Retina (tissue), 1 donor: Measurements from ENCODE around the gene PRELID2.
"Not testable (repeated sequence)": the region's sequence is repeated elsewhere in the genome, so short reads cannot be mapped to it uniquely, and the experiment has no call there.

ENCODE experiments used
- DNase-seq: peaks from one replicate; pipeline ENCODE4 v3.0.0-alpha.2; 2016

PRELID2 gene

GRCh38 chr5:145838276-145838675 is 3.1 kb upstream of the PRELID2 start:
- DNase-seq: no peak

- not testable (repeated sequence) for DNase-seq
Measured at GRCh38 chr5:145836241-145836640, 1.1 kb upstream of the PRELID2 start.

GRCh38 chr5:145835848-145836239 is 702 bp upstream of the PRELID2 start:
- no peak for DNase-seq

- DNase-seq: no peak
Measured at GRCh38 chr5:145834554-145834916, 607 bp downstream of the PRELID2 start.

- no peak for DNase-seq
Measured at GRCh38 chr5:145833631-145834200, 1.4 kb downstream of the PRELID2 start.

- DNase-seq: no peak
Measured at GRCh38 chr5:145830594-145830993, 4.5 kb downstream of the PRELID2 start.

GRCh38 chr5:145829708-145830361 is 5.3 kb downstream of the PRELID2 start:
- no peak for DNase-seq

GRCh38 chr5:145826895-145827674 is 8.1 kb downstream of the PRELID2 start:
- DNase-seq: no peak

GRCh38 chr5:145825751-145826180 is 9.4 kb downstream of the PRELID2 start:
- no peak for DNase-seq

- no peak for DNase-seq
Measured at GRCh38 chr5:145824040-145824439, 11.1 kb downstream of the PRELID2 start.

- no peak for DNase-seq
Measured at GRCh38 chr5:145818604-145819003, 16.5 kb downstream of the PRELID2 start.

GRCh38 chr5:145812877-145813276 is 22.3 kb downstream of the PRELID2 start:
- no peak for DNase-seq

GRCh38 chr5:145811834-145812625 is 23.1 kb downstream of the PRELID2 start:
- no peak for DNase-seq

GRCh38 chr5:145806923-145807322 is 28.2 kb downstream of the PRELID2 start:
- no peak for DNase-seq

- no peak for DNase-seq
Measured at GRCh38 chr5:145805819-145806218, 29.3 kb downstream of the PRELID2 start.

- DNase-seq: no peak
Measured at GRCh38 chr5:145804701-145805100, 30.4 kb downstream of the PRELID2 start.

- no peak for DNase-seq
Measured at GRCh38 chr5:145803112-145804004, 31.8 kb downstream of the PRELID2 start.

- no peak for DNase-seq
Measured at GRCh38 chr5:145801195-145801594, 33.9 kb downstream of the PRELID2 start.

GRCh38 chr5:145800181-145800580 is 35.0 kb downstream of the PRELID2 start:
- DNase-seq: no peak

GRCh38 chr5:145798503-145798902 is 36.6 kb downstream of the PRELID2 start:
- DNase-seq: not testable (repeated sequence)

GRCh38 chr5:145797336-145797735 is 37.8 kb downstream of the PRELID2 start:
- DNase-seq: no peak

GRCh38 chr5:145796318-145796717 is 38.8 kb downstream of the PRELID2 start:
- no peak for DNase-seq
